Glutamatergic neuron (in vitro differentiated cells): ENCODE results near the gene CHRM3. TPM values are rescaled to one million over a fixed set of nuclear protein-coding genes. Genes with fewer than 3 reads are reported as not detected.

Experiments used
- DNase-seq: peaks from one replicate; pipeline ENCODE4 v3.0.0; 2022
- H3K27ac Mint-ChIP-seq: one replicate; pipeline ENCODE4 v1.8.0; 2020; ENCODE audit warnings: mild to moderate bottlenecking, mixed read lengths, inconsistent platforms; ENCODE audit not compliant: unreplicated experiment
- H3K27me3 Mint-ChIP-seq: one replicate; pipeline ENCODE4 v1.8.0; 2020; ENCODE audit warnings: mild to moderate bottlenecking, moderate library complexity, mixed read lengths, inconsistent platforms; ENCODE audit not compliant: unreplicated experiment
- H3K36me3 Mint-ChIP-seq: one replicate; pipeline ENCODE4 v1.8.0; 2020; ENCODE audit warnings: mild to moderate bottlenecking, mixed read lengths, inconsistent platforms; ENCODE audit not compliant: unreplicated experiment
- H3K4me1 Mint-ChIP-seq: one replicate; pipeline ENCODE4 v1.8.0; 2020; ENCODE audit warnings: mild to moderate bottlenecking, low read depth, mixed read lengths, inconsistent platforms; ENCODE audit not compliant: unreplicated experiment
- H3K4me3 Mint-ChIP-seq: one replicate; pipeline ENCODE4 v1.8.0; 2020; ENCODE audit warnings: mild to moderate bottlenecking, mixed read lengths, inconsistent platforms; ENCODE audit not compliant: unreplicated experiment
- H3K9me3 Mint-ChIP-seq: one replicate; pipeline ENCODE4 v1.8.0; 2020; ENCODE audit warnings: mild to moderate bottlenecking, moderate library complexity, mixed read lengths, inconsistent platforms; ENCODE audit not compliant: unreplicated experiment
- CTCF ChIP-seq: fragments of 200-600 bp; sonication (generic); IDR thresholded peaks from one replicate; pipeline ENCODE4 v1.5.0; 2021; ENCODE audit not compliant: partially characterized antibody, unreplicated experiment
- long read RNA-seq: library from polyadenylated mRNA; unstranded; transcript quantifications from one replicate; pipeline ENCODE4 v2.0.0, GENCODE V29; 2020; ENCODE audit not compliant: unreplicated experiment
- total RNA-seq: library from RNA; stranded (reverse); fragmentation: NEBNext Ultra II Directional; extraction: Animal tissue kit (Norgen Biotek cat#: 25700); gene quantifications from one replicate; pipeline ENCODE4 v1.2.1, GENCODE V29; 2021; ENCODE audit not compliant: unreplicated experiment

The CHRM3 gene
- total RNA-seq: 1.3 TPM
- long read RNA-seq, partial matches to known transcripts: 0 of 1 reads
- long read RNA-seq, other reads (novel, unspliced or antisense): 1 of 1 reads

GRCh38 chr1:239386453-239387303 is at the start of gene CHRM3:
Gene CHRM3 (plus strand): TSS chr1:239386568. CDS start chr1:239907452, 520,884 bp downstream.
- Mint-ChIP-seq H3K36me3 (no peaks in the 10 kb centered on the region), H3K9me3 (peaks cover 9% of the 10 kb centered on the region), H3K27ac (no peak within 1 kb of the TSS), H3K4me3 (peak within 1 kb of the TSS; percentile 98), H3K27me3 (peaks cover 2% of the 10 kb centered on the region), H3K4me1 (peaks cover 4% of the 10 kb centered on the region)
- no peak for TF ChIP-seq CTCF
- DNase-seq: peak; percentile 72

- H3K27me3 Mint-ChIP-seq: no peaks in the 10 kb centered on the region
- H3K9me3 Mint-ChIP-seq: no peaks in the 10 kb centered on the region
- no peak for DNase-seq
- no peaks in the 10 kb centered on the region for H3K36me3 Mint-ChIP-seq
- no peaks in the 10 kb centered on the region for H3K4me1 Mint-ChIP-seq
- H3K4me3 Mint-ChIP-seq: no peak overlapping the region
- no peak overlapping the region for H3K27ac Mint-ChIP-seq
- TF ChIP-seq CTCF: no peak
Measured at GRCh38 chr1:239337799-239338430, 48.5 kb upstream of the CHRM3 start.

GRCh38 chr1:239347776-239348175 is 38.6 kb upstream of the CHRM3 start:
- H3K4me3 Mint-ChIP-seq: no peak overlapping the region
- TF ChIP-seq CTCF: no peak
- no peak for DNase-seq
- no peaks in the 10 kb centered on the region for H3K27me3 Mint-ChIP-seq
- H3K36me3 Mint-ChIP-seq: no peaks in the 10 kb centered on the region
- H3K9me3 Mint-ChIP-seq: no peaks in the 10 kb centered on the region
- no peak overlapping the region for H3K27ac Mint-ChIP-seq
- H3K4me1 Mint-ChIP-seq: no peaks in the 10 kb centered on the region

- no peaks in the 10 kb centered on the region for H3K4me1 Mint-ChIP-seq
- DNase-seq: no peak
- no peak for TF ChIP-seq CTCF
- no peaks in the 10 kb centered on the region for H3K27me3 Mint-ChIP-seq
- no peaks in the 10 kb centered on the region for H3K36me3 Mint-ChIP-seq
- H3K4me3 Mint-ChIP-seq: no peak overlapping the region
- H3K27ac Mint-ChIP-seq: no peak overlapping the region
- no peaks in the 10 kb centered on the region for H3K9me3 Mint-ChIP-seq
Measured at GRCh38 chr1:239348635-239349353, 37.6 kb upstream of the CHRM3 start.
